Measurements from ENCODE around the gene GPR171.

DNA sequence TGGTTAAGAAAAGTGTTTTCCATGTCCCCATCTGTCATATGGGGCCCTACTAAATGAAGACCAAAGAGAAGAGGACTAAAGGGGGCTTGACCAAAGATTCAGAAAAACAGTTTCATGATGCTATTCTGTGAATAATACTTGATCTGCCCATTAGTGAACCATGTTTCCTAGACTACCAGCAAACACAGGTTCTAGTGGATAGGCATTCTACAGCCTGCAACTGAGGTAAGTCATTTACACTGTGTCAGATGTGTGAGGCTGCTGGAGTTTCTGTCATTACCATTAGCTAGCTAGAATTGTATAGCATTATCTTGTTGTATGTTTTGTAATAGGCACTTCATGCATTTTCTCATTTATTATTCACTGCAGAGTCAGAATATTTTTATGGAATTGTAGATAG, 6.6 kb downstream of the GPR171 start:
- TF ChIP-seq, protein P1, sequence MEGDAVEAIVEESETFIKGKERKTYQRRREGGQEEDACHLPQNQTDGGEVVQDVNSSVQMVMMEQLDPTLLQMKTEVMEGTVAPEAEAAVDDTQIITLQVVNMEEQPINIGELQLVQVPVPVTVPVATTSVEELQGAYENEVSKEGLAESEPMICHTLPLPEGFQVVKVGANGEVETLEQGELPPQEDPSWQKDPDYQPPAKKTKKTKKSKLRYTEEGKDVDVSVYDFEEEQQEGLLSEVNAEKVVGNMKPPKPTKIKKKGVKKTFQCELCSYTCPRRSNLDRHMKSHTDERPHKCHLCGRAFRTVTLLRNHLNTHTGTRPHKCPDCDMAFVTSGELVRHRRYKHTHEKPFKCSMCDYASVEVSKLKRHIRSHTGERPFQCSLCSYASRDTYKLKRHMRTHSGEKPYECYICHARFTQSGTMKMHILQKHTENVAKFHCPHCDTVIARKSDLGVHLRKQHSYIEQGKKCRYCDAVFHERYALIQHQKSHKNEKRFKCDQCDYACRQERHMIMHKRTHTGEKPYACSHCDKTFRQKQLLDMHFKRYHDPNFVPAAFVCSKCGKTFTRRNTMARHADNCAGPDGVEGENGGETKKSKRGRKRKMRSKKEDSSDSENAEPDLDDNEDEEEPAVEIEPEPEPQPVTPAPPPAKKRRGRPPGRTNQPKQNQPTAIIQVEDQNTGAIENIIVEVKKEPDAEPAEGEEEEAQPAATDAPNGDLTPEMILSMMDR (conservative IDR thresholded peaks at IDR 0.05), result no peak
- TF ChIP-seq EZH2 (IDR thresholded peaks at IDR 0.05; ENCODE audit: low read depth), result no peak
